Thyroid gland (tissue), 4 donors: Measurements from ENCODE around the gene CEP131. TPM values are rescaled to one million over a fixed set of nuclear protein-coding genes. Genes with fewer than 3 reads are reported as not detected.

Experiments
- DNase-seq, 2 donors: peaks; one replicate each; pipeline ENCODE4 v3.0.0-alpha.2; 2019
- H3K27ac ChIP-seq, 3 donors: fragments of 200-600 bp; sonication (generic); 1 replicate in 2 of 3; 2 replicates in 1 of 3; pipeline ENCODE4 v1.5.1; 2016 to 2019; ENCODE audit warnings: mild to moderate bottlenecking in 1 of 3, moderate library complexity in 1 of 3
- H3K27me3 ChIP-seq: fragments of 200-600 bp; sonication (generic); one replicate; pipeline ENCODE4 v1.5.1; 2019
- H3K36me3 ChIP-seq, 2 donors: fragments of 200-600 bp; sonication (generic); one replicate each; pipeline ENCODE4 v1.5.1; 2016 to 2019
- H3K4me1 ChIP-seq, 2 donors: fragments of 200-600 bp; sonication (generic); one replicate each; pipeline ENCODE4 v1.5.1; 2017 to 2019
- H3K4me3 ChIP-seq, 3 donors: fragments of 200-600 bp; sonication (generic); replicated peaks in 1 of 3; 1 replicate in 2 of 3; 2 replicates in 1 of 3; pipeline ENCODE4 v1.5.1; 2016; ENCODE audit warnings: mild to moderate bottlenecking in 1 of 3
- H3K9me3 ChIP-seq: fragments of 200-600 bp; sonication (generic); one replicate; pipeline ENCODE4 v1.5.1; 2017
- CTCF ChIP-seq, 6 experiments: fragments of 200-600 bp in 3 of 6; fragments of 450-650 bp in 3 of 6; sonication (generic) in 3 of 6; IDR thresholded peaks; one replicate each; pipeline ENCODE4 v1.5.1; 2016 to 2019; ENCODE audit warnings: antibody characterized with exemption in 6 of 6, mild to moderate bottlenecking in 2 of 6, inconsistent platforms in 1 of 6, moderate library complexity in 1 of 6
- POLR2A ChIP-seq, 2 donors: fragments of 450-650 bp; IDR thresholded peaks; one replicate each; pipeline ENCODE4 v1.6.1; 2017; ENCODE audit warnings: antibody characterized with exemption in 2 of 2, mild to moderate bottlenecking in 2 of 2, moderate library complexity in 1 of 2
- WGBS, 2 donors: methylation state at CpG; one replicate each; pipeline ENCODE4 v1.1.5; 2017; 5-methylcytosine and 5-hydroxymethylcytosine counted together
- intact Hi-C: fragments of 100-400 bp; cut with DNase I; formaldehyde crosslinking; loops from one replicate; pipeline ENCODE4 v1.15.1; 2023
- total RNA-seq, 4 donors: library from RNA; depleted of rRNA; stranded (reverse); fragments of >200 nt; gene quantifications; one replicate each; pipeline ENCODE4 v1.2.3, GENCODE V29; 2016

Gene CEP131
- total RNA-seq, 4 donors from 2014 or later, result 6.9 to 12.0 (median 8.6) TPM

- TF ChIP-seq CTCF (IDR thresholded peaks at IDR 0.05), result no peak
- TF ChIP-seq POLR2A (IDR thresholded peaks at IDR 0.05), result no peak
- Histone ChIP-seq H3K36me3 (peaks cover 21 to 27% of the 10 kb centered on the region in 2 donors), H3K27ac (no peak overlapping the region), H3K4me3 (no peak overlapping the region), H3K4me1 (peaks cover 5 to 7% of the 10 kb centered on the region in 2 donors), H3K9me3 (no peaks in the 10 kb centered on the region), H3K27me3 (no peaks in the 10 kb centered on the region)
- intact Hi-C loops, result loop anchor here (5.0 kb wide), 1 partner anchor 353 kb away; no protein-coding TSS in a partner anchor
- no peak for DNase-seq
- WGBS, 2 donors, result 88 to 90% methylated on average over 8 to 15 of the region's 15 CpGs
Measured at GRCh38 chr17:81249223-81250040, 26.7 kb upstream of the CEP131 start.

DNA sequence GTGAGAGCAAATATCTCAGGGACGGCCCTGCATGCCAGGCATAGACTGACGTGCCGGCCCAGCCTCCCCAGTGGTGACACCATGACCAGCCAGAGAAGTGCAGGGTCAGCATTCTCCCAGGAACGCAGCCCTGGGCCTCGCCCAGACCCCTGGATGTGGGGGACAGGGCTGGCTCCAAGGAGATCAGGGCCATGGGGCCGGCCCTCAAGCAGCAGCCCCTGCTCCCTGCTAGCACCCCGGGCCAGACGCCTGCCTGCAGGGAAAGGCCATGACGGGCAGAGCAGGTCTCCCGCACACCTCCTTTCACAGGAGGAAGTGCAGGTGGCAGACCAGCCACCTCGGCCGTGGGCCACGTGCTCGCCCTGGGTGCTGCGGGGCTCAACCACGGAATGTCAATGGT lies 25.9 kb upstream of the CEP131 start:
- Histone ChIP-seq H3K9me3 (no peaks in the 10 kb centered on the region), H3K27me3 (no peaks in the 10 kb centered on the region), H3K36me3 (peaks cover 21 to 27% of the 10 kb centered on the region in 2 donors), H3K4me3 (no peak overlapping the region), H3K27ac (no peak overlapping the region), H3K4me1 (no peaks in the 10 kb centered on the region)
- 72 to 94% methylated on average over 8 to 9 of the region's 16 CpGs for WGBS, 2 donors
- intact Hi-C loops, result no loop called here
- DNase-seq, result no peak
- TF ChIP-seq CTCF (IDR thresholded peaks at IDR 0.05) (no peak), POLR2A (IDR thresholded peaks at IDR 0.05) (no peak)

DNA sequence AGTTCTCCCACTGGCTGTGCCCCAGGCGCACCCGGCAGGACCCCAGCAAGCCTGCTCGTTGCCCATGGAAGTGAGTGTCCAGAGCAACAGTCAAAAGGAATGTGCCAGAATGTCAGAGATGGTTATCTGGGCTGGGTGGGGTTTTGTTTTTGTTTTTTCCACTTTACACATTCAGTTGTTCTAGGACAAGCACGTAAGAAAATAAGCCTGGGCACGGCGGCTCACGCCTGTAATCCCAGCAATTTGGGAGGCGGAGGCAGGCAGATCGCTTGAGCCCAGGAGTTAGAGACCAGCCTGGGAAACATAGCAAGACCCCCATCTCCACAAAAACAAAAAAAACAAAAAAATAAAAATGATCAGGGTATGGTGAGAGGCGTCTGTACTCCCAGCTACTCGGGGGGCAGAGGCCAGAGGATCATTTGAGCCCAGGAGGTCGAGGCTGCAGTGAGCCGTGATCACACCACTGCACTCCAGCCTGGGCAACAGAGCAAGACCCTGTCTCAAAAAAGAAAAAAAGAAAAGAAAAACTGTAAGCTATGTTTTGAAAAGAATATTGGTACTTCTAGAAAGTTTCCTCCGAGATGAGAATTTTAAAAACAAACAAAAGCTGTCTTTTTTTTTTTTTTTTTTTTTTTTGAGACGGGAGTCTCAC lies 24.7 kb upstream of the CEP131 start:
- Histone ChIP-seq H3K9me3 (no peaks in the 10 kb centered on the region), H3K27me3 (no peaks in the 10 kb centered on the region), H3K4me3 (no peak overlapping the region), H3K27ac (no peak overlapping the region), H3K36me3 (peaks cover 21 to 27% of the 10 kb centered on the region in 2 donors), H3K4me1 (no peaks in the 10 kb centered on the region)
- intact Hi-C loops, result no loop called here
- TF ChIP-seq CTCF (IDR thresholded peaks at IDR 0.05) (no peak), POLR2A (IDR thresholded peaks at IDR 0.05) (no peak)
- no peak for DNase-seq
- 87 to 88% methylated on average over 15 of the region's 15 CpGs for WGBS, 2 donors

DNA sequence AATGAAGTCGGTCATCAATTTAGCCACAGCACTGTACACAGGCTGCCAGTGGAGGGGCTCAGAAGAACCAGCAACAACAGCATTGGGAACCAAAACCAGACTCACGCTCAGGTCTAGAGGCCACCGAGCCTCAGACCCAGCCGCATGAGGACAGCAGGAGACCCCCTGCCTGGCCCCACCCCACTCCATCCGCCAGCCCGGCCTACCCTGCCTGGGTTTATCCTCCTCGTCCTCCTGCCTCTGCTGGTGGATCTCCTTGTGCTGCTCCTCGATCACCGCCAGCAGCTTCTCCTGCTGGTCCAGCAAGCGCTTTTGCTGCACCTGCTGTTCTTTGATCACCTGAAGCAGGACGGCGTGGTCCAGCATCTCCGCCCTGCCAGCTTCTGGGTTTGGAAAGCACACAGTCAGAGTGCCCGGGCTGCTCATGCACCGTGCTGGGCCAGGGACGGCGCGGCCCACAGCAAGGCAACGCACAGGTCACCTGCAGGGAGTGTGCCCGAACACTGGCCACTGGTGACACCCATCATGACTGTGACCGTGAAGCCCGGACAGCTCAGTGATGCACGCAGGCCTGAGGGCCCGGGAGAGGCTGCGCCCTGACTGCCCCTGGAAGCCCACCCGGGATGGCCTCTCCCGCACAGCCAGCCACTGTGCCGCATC lies 24.0 kb upstream of the CEP131 start:
- Histone ChIP-seq H3K27ac (no peak overlapping the region), H3K4me1 (no peaks in the 10 kb centered on the region), H3K4me3 (no peak overlapping the region), H3K27me3 (no peaks in the 10 kb centered on the region), H3K36me3 (peaks cover 15 to 20% of the 10 kb centered on the region in 2 donors), H3K9me3 (no peaks in the 10 kb centered on the region)
- no peak for TF ChIP-seq POLR2A (IDR thresholded peaks at IDR 0.05)
- 89 to 93% methylated on average over 15 to 17 of the region's 28 CpGs for WGBS, 2 donors
- no peak for DNase-seq
- intact Hi-C loops, result no loop called here

DNA sequence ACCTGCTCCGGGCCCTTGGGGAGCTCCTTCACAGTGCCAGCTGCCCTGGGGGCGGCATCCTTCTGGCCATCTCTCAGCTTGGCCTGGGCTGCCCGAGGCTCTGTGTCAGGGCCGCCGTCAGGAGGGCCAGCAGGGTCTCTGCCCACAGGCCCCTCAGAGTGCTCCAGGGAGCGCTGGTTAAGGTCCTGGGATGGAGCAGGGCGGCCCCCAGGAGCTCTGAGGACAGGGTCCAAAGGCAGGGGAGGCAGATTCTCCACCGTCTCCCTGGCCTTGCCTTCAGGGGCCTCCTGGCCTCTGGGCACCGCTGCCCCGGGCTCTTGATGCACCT lies 23.5 kb upstream of the CEP131 start:
- H3K36me3 ChIP-seq, result peaks cover 12 to 15% of the 10 kb centered on the region in 2 donors
- no peaks in the 10 kb centered on the region for H3K27me3 ChIP-seq
- TF ChIP-seq POLR2A (IDR thresholded peaks at IDR 0.05), result no peak
- TF ChIP-seq CTCF (IDR thresholded peaks at IDR 0.05), result no peak
- H3K9me3 ChIP-seq, result no peaks in the 10 kb centered on the region
- intact Hi-C loops, result no loop called here
- DNase-seq, result no peak
- H3K27ac ChIP-seq, result no peak overlapping the region
- WGBS, 2 donors, result 93% methylated on average over 3 of the region's 10 CpGs; no CpG with 5 or more reads in 1 of the 2 donors
- H3K4me3 ChIP-seq, result no peak overlapping the region
- no peaks in the 10 kb centered on the region for H3K4me1 ChIP-seq
